Measurements from ENCODE around the gene WRAP73.

The WRAP73 gene

GRCh38 chr1:3695326-3696217 is 45.7 kb upstream of the WRAP73 start:
- peak; percentile 85 for TF ChIP-seq CTCF (IDR thresholded peaks at IDR 0.05; ENCODE audit: low read depth, low read length, missing control alignments)
- DNase-seq (ENCODE audit: low read depth), result no peak
- no peak overlapping the region for H3K4me3 ChIP-seq (ENCODE audit: low read depth, low read length)

- TF ChIP-seq CTCF (IDR thresholded peaks at IDR 0.05; ENCODE audit: low read depth, low read length, missing control alignments), result no peak
Measured at GRCh38 chr1:3693321-3693720, 43.4 kb upstream of the WRAP73 start.

GRCh38 chr1:3692598-3692997 is 42.7 kb upstream of the WRAP73 start:
- no peak for DNase-seq (ENCODE audit: low read depth)
- TF ChIP-seq CTCF (IDR thresholded peaks at IDR 0.05; ENCODE audit: low read depth, low read length, missing control alignments), result no peak
- H3K4me3 ChIP-seq (ENCODE audit: low read depth, low read length), result no peak overlapping the region

More at GRCh38 chr1:3693321-3693720, 43.4 kb upstream of the WRAP73 start:
- no peak for DNase-seq (ENCODE audit: low read depth)
- no peak overlapping the region for H3K4me3 ChIP-seq (ENCODE audit: low read depth, low read length)

- no peak for TF ChIP-seq CTCF (IDR thresholded peaks at IDR 0.05; ENCODE audit: low read depth, low read length, missing control alignments)
- H3K4me3 ChIP-seq (ENCODE audit: low read depth, low read length), result no peak overlapping the region
- no peak for DNase-seq (ENCODE audit: low read depth)
Measured at GRCh38 chr1:3691421-3692204, 41.7 kb upstream of the WRAP73 start.

GRCh38 chr1:3690282-3691065 is 40.6 kb upstream of the WRAP73 start:
- no peak for DNase-seq (ENCODE audit: low read depth)
- no peak for TF ChIP-seq CTCF (IDR thresholded peaks at IDR 0.05; ENCODE audit: low read depth, low read length, missing control alignments)

GRCh38 chr1:3689138-3689750 is 39.3 kb upstream of the WRAP73 start:
- DNase-seq (ENCODE audit: low read depth), result no peak
- TF ChIP-seq CTCF (IDR thresholded peaks at IDR 0.05; ENCODE audit: low read depth, low read length, missing control alignments), result no peak
- no peak overlapping the region for H3K4me3 ChIP-seq (ENCODE audit: low read depth, low read length)

More at GRCh38 chr1:3690282-3691065, 40.6 kb upstream of the WRAP73 start:
- H3K4me3 ChIP-seq (ENCODE audit: low read depth, low read length), result no peak overlapping the region

Measured in GM12864 (cell line).